GM12872 (cell line): ENCODE measurements around the gene GRK3.

Experiments
- TF ChIP-seq, protein P1 (sequence below): IDR thresholded peaks from 3 replicates; pipeline ENCODE4 v1.5.1; 2011; ENCODE audit warnings: low read depth, mild to moderate bottlenecking, low read length, moderate library complexity; ENCODE audit not compliant: insufficient read depth

GRK3 gene

DNA sequence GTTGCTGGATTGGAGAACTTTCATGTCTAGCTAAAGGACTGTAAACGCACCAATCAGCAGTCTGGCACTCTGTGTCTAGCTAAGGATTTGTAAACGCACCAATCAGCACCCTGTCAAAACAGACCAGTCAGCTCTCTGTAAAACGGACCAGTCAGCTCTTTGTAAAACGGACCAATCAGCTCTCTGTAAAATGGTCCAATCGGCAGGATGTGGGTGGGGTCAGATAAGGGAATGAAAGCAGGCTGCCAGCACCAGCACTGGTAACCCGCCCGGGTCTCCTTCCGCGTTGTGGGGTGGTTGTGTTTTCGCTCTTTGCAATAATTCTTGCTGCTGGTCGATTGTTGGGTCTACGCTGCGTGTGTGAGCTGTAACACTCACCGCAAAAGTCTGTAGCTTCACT is 188.8 kb downstream of the GRK3 start:
- TF ChIP-seq, protein P1, sequence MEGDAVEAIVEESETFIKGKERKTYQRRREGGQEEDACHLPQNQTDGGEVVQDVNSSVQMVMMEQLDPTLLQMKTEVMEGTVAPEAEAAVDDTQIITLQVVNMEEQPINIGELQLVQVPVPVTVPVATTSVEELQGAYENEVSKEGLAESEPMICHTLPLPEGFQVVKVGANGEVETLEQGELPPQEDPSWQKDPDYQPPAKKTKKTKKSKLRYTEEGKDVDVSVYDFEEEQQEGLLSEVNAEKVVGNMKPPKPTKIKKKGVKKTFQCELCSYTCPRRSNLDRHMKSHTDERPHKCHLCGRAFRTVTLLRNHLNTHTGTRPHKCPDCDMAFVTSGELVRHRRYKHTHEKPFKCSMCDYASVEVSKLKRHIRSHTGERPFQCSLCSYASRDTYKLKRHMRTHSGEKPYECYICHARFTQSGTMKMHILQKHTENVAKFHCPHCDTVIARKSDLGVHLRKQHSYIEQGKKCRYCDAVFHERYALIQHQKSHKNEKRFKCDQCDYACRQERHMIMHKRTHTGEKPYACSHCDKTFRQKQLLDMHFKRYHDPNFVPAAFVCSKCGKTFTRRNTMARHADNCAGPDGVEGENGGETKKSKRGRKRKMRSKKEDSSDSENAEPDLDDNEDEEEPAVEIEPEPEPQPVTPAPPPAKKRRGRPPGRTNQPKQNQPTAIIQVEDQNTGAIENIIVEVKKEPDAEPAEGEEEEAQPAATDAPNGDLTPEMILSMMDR, result no peak

DNA sequence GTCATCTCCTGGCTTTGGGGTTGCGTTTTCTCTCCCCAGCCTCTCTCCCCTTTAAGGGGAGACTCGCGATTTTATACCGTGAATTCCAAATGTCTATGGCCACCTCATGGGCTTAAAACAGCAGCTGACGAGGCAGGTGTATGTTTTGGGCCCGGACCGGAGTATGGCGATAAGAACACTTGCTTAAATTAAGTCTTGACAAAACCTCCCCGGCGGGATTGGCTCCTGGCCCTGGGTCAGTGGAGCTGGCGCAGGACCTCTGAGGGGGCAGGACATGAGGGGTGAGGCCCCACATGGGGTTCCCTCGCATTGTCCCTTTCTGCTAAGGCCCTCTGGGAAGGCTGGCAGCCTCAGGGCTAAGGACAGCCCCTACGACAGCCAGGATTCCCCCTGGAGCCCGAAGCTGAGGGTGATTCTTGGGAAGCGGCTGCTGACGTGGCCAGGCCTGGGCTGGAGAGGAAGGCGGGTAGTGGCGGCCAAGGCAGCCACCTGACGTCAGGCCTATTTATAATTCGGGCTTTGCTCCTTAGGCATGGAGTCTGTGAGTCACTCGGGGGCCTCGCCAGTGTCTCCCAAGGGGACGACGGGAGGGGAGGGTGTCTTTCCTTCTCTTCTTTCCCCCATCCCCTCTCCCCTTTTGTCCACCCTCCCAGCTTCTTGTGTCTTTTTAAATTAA is 190.2 kb downstream of the GRK3 start:
- TF ChIP-seq, protein P1, result no peak

DNA sequence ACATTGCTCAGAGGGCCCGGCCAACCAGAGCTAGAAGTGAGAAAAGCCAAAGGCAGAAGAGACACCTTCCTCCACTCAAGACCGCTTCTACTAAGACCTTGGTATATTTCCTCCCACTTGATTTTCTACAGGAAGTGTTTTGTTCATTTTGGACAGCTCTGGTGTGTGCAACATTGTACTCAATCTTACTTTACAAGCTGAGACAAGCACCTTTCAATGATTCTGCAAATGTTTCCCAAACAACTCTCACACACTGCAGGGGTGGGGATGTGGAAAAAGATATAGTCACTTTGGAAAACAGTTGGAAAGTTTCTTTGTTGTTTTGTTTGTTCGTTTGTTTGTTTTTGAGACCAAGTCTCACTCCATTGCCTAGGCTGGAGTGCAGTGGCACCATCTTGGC is 193.2 kb downstream of the GRK3 start:
- TF ChIP-seq, protein P1, result no peak

DNA sequence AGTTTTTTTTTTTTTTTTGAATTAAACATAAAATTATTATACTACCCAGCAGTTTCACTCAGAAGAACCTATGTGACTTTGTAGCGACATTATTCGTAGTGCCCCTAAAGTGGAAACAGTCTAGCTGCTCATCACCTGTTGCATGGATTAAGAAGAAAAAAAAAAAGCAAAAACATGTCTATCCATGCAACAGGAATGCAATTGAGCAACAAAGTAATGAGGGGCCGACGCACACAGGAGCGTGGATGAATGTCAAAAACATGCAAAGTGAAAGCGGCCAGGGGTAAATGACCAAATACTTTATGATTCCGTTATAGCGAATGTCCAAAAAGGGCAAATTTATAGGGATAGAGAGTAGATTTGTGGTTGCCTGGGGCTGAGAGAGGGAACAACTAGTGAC is 193.8 kb downstream of the GRK3 start:
- TF ChIP-seq, protein P1, result no peak

DNA sequence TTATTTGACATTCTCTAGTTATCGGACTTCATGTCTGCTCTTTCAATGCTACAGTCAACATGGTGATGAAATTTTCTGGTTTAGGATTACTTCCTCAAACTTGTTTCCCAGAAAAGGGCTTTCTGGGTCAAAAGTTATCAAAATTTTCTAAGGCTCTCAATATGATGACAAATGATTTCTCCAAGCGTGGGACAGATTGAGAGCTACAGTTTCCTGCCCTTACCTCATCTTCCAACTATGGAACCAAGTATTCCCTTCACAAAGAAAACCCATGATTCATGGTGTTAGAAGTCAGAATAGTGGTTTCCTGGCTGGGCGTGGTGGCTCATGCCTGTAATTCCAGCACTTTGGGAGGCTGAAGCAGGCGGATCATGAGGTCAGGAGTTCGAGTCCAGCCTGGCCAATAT is 195.4 kb downstream of the GRK3 start:
- TF ChIP-seq, protein P1, result no peak

DNA sequence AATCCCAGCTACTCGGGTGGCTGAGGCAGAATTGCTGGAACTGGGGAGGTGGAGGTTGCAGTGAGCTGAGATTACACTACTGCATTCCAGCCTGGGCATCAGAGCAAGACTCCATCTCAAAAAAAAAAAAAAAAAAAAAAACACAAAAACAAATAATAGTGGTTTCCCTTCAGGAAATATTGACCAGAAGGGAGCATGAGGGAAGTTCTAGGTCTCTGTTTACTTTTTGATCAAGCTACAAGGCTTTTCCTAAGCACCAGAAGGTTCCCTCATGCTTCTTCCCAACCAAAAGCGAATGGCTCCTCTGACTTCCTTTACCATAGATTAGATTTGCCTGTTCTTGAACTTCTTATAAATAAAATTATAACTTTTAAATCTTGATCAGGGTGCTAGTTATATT is 195.8 kb downstream of the GRK3 start:
- TF ChIP-seq, protein P1, result no peak

DNA sequence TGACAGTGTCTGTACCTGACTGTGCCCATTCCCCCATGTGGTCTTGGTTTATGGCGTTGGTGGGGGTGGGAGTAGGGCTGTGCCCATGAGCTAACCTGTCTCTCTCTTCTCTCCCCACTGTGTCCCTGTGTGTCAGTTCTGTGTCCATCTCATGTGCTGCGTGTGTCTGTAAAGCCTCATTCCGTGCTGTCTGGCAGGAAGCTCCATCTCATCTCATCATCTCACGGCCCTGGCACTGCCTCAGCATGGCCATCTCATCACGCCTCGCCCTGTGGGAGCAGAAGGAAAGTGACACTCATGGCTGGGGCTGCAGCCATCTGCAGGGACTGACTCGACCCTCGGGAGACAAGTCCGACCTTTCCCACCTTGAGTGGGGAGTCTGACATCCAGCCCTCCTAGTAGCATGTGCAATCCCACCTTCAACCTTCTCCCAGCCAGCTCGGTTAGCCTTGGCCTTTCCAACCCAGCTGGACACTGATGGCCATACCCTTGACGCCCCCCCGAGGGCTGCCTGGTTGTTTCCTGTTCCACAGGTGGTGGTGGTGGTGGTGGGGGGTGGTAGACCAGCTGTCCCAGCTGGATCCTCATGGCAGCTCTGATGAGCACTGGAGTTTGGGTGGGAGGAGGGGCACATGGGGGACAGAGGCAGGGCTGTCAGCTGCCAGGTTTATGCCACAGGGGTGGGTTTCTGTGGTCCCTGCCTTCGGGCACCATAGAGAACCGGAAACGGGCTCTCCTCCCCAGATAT is 196.5 kb downstream of the GRK3 start:
- TF ChIP-seq, protein P1, result no peak
